ENCODE measurements around the gene MKX.
A peak's percentile ranks its signal among the peaks of the same experiment; 100 is the strongest.

The MKX gene

DNA sequence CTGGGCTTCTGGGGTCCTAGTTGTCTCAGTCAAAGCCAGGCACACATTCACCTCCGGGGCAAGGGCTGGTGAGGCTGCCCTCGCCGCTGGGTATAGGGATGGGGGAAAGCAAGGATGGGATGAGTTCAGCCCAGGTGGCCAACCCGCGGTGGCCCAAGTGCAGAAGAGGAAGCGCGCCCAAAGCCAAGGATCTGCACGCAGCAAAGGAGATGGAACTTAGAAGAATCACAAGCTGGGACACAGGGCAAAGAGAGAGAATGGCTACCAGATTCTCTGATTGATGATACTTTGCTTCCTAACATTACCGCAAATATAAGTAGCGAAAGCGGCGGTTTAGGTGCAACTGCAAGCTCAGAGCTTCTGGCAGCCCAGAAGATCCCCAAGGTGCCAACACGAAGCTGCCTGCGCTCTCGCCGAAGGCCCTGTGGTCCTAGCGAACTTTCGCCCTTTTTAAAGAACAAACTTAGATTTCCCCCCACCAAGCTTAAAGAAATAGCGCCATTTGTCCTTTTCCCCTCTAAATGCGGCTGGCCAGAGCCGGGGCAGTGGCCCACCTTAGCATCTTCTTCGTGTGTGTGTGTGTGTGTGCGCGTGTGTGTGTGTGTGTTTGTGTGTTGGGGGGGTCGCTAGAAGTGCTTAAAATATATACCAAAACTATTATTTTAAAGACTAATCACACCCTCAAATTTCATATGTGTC, 927 bp upstream of the MKX start:
- peak overlapping the region; percentile 49 for H3K4me3 ChIP-seq (ENCODE audit: low read depth, low read length)
- TF ChIP-seq CTCF (IDR thresholded peaks at IDR 0.05; ENCODE audit: low read depth, low read length), result no peak

DNA sequence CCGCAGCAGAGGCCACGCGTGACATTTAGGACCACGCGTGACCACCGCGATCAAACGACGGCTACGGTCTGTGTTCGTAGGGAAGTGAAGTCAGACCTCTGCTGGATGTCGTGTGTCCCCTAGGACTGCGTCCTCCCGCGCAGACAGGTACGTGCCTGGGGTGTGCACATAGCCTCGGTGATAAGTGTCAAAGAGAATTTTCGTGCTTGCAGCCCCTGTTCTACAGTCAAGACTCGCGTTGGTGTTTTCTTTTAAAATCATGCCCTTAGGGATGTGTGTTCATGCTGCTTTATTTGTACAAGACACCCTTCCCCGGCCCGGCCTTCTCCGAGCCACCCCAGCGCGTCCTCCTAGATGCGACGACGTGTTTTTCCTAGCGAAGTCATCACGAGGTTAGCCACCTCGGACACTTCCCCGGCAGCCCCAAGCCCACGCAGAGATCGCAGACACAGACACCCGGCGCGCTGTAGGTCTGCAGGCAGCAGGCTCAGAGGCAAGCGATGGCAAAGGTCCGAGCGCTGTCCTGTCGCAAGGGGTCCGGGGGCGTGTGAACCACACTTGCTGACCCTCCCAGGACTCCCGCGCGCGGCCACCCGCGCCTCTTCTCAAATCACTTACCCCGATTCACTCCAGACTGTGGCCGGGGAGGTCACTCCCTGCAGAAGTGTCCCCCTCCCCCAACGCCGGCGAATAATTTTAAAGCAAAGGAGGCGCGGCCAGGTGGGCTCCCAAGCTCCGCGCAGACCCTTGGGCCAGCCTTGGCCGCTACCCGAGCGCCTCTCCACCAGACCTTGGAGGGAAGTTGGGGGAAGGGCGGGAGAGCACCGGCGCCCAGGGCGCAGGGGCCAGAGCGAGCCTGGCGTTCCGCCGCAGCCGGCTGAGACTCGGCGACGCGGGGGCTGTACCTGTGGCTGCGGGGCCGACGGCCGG, 552 bp downstream of the MKX start:
- H3K4me3 ChIP-seq (ENCODE audit: low read depth, low read length), result peak overlapping the region; percentile 49

DNA sequence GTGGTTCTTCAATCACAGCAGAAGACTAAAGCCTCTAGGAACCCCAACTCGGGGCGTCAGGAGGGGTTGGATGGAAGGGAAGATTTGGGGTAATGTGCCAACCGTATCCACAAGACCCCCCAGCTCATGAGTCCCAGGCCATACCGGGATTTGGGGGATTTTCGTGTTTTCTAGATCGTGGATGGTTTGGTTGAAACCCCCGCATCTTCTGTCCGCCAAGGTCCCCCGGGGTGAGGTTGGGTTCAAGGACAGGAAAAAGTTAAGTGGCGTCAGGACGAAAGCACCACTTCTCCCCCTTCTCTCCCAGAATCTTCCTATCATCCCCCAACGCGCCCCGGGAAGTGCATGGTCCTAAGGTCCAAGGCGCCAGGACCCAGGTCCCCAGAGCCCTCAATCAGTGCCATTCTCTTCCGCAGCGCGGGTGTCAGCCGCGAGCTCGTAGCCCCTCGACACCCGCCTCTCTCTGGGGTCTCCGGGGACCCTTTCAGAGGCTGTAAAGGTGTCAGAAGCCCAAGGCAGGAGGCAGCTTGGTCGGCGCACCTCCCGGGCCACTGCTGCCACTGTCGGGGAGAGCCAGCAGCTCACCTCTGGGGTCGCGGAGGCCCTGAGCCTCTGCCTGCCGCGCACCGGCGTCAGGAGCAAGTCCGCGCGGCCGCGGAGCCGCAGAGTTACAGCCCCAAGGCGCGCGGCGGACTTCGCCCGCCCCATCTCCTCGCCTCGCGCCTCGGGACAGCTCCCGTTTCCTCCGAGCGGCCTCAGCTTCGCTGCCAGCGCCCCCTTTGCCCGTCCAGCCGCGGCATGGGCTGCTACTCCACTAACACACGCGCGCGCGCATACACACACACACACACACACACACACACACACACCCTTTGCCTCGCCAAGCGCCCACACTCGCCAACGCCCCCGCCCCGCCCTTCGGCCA, 1.5 kb downstream of the MKX start:
- peak overlapping the region; percentile 35 for H3K4me3 ChIP-seq (ENCODE audit: low read depth, low read length)
- TF ChIP-seq CTCF (IDR thresholded peaks at IDR 0.05; ENCODE audit: low read depth, low read length), result no peak

More for the DNA sequence above, 552 bp downstream of the MKX start:
- TF ChIP-seq CTCF (IDR thresholded peaks at IDR 0.05; ENCODE audit: low read depth, low read length), result no peak

DNA sequence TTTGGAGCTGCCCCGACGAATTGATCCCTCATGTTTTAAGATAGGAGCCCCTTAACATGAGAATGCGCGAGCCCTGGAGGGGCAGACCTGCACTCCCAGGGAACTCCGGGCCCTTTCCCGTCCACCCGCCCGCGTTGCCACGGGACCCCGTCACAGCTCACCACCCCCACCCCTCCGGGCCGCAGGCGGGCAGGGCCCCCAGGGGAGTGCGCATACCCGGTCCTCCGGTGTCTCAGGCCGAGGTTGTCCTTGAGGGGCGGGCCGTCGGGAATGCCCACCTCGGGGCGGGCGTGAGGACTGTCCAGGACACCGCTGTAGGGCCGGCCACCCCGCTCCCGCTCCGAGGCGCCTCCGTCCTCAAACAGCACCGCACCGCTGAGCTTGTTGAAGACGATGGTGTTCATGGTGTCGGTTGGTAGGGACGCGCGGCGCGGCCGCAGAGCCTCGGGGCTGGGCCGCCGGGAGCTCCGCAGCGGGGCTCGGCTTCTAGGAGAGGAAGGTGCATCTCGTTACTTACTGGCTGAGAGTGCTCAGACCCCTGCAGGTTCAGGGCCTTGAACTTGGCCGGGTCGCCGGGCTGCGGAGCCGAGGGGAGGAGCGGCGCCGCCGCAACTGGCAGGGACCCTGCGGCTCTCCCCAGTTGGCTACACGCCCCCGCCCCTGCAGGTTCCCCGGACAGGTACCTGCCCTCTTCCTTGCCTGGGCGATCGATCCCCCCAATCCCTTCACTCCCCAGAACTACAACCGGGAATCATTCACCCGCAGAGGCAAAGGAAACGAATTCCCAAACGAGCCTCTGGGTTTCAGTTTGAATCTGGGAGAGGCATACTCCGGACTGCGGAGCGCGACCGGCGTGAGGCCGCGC, 2.4 kb downstream of the MKX start:
- H3K4me3 ChIP-seq (ENCODE audit: low read depth, low read length), result peak overlapping the region; percentile 60
- no peak for TF ChIP-seq CTCF (IDR thresholded peaks at IDR 0.05; ENCODE audit: low read depth, low read length)

DNA sequence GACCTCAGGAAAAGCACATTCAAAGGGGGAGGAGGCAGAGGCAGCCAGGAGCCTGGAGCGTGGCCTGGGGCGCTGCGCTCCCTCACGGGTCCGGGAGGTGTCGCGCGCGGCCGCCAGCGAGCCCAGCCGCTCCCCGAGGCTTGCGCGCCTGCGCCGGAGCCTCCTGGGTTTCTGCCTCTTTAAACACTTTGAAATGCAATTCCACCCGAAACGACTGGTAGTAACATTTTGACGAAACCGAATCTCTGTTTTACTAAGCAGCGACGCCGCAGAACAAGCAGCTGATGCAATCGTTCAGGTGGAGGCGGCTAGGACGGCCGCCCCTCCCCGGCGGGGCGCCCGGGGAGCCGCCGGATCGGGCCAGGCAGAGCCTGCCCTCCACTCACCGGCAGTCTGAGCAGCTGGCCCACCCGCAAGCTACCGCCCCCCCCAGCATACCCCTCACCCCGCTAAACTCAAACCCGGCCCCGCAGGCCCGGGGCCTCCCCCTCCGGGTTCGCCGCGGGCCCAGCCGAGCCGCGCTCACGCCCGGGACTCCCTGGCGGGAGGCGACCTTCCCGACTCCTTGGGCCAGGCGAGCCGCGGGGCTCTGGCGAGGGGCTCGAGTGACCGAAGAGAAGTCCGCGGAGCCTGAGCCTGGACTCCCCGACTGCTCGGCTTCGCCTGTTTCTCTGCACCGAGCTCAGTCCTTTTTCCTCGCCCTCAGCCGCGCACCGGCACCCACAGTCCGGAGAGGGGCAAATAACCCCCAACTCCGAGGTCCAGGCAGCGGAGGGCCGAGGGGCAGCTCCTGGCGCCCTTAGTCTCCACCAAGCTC, 3.2 kb downstream of the MKX start:
- peak; percentile 80 for TF ChIP-seq CTCF (IDR thresholded peaks at IDR 0.05; ENCODE audit: low read depth, low read length)
- H3K4me3 ChIP-seq (ENCODE audit: low read depth, low read length), result peak overlapping the region; percentile 60

Data from WI38 (cell line).